DOHH2 (cell line): ENCODE data around the gene FAM20C.

ENCODE experiments used
- EZH2phosphoT487 ChIP-seq: fragments of 200-600 bp; sonication (generic); IDR thresholded peaks from 2 replicates; pipeline ENCODE4 v1.6.1; 2017; ENCODE audit warnings: borderline replicate concordance, mild to moderate bottlenecking, antibody characterized with exemption, low read length, moderate library complexity, mixed read lengths
- TF ChIP-seq, protein P1 (sequence below): fragments of 200-600 bp; sonication (generic); IDR thresholded peaks from one replicate; pipeline ENCODE4 v1.5.1; 2014; ENCODE audit warnings: antibody characterized with exemption, mild to moderate bottlenecking, low read depth, low read length; ENCODE audit not compliant: poor library complexity, severe bottlenecking

DNA sequence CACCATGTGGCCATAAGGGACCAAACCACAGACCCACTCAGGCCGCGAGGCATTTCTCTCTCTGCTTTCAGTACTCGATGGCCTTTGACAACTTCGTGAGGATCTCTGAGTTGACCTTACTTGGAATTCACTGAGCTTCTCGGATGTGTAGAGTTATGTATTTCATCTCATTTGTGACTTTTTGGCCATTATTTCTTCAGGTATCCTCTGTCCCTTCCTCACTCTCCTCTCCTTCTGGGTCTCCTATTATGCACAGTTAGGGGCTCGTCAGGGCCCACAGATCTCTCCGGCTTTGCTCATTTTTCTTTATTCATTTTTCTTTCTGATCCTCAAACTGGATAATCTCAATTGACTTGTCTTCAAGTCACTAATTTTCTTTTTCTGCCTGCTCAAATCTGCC lies 81.0 kb downstream of the FAM20C start:
- TF ChIP-seq, protein P1, sequence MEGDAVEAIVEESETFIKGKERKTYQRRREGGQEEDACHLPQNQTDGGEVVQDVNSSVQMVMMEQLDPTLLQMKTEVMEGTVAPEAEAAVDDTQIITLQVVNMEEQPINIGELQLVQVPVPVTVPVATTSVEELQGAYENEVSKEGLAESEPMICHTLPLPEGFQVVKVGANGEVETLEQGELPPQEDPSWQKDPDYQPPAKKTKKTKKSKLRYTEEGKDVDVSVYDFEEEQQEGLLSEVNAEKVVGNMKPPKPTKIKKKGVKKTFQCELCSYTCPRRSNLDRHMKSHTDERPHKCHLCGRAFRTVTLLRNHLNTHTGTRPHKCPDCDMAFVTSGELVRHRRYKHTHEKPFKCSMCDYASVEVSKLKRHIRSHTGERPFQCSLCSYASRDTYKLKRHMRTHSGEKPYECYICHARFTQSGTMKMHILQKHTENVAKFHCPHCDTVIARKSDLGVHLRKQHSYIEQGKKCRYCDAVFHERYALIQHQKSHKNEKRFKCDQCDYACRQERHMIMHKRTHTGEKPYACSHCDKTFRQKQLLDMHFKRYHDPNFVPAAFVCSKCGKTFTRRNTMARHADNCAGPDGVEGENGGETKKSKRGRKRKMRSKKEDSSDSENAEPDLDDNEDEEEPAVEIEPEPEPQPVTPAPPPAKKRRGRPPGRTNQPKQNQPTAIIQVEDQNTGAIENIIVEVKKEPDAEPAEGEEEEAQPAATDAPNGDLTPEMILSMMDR, result no peak
- no peak for TF ChIP-seq EZH2phosphoT487
